H1 (cell line): ENCODE results near the gene DISC1.

Experiments
- CEBPB ChIP-seq: IDR thresholded peaks from 2 replicates; pipeline ENCODE4 v1.6.1; 2012; ENCODE audit warnings: low read depth, low read length
- CTCF ChIP-seq, 3 experiments: IDR thresholded peaks; 1 replicate in 2 of 3; 2 replicates in 1 of 3; pipeline versions ENCODE4 v1.5.1 to v1.6.1; 2011; ENCODE audit warnings: low read length in 3 of 3, mild to moderate bottlenecking in 3 of 3, inconsistent platforms in 2 of 3, low read depth in 1 of 3, moderate library complexity in 1 of 3; ENCODE audit not compliant: insufficient read depth in 1 of 3; ENCODE audit errors: control extremely low read depth in 1 of 3
- E2F6 ChIP-seq: IDR thresholded peaks from 2 replicates; pipeline ENCODE4 v1.6.1; 2012; ENCODE audit warnings: inconsistent platforms
- EP300 ChIP-seq, 2 experiments: IDR thresholded peaks; 1 replicate in 1 of 2; 2 replicates in 1 of 2; pipeline ENCODE4 v1.6.1; 2011 to 2012; ENCODE audit warnings: low read depth in 2 of 2, low read length in 2 of 2, mild to moderate bottlenecking in 2 of 2, borderline replicate concordance in 1 of 2, inconsistent platforms in 1 of 2, moderate library complexity in 1 of 2
- EZH2 ChIP-seq: fragments of 200-600 bp; sonication (generic); IDR thresholded peaks from 2 replicates; pipeline ENCODE4 v1.7.1; 2012; ENCODE audit warnings: low read depth, mild to moderate bottlenecking, moderate library complexity, low read length, inconsistent platforms; ENCODE audit not compliant: severe bottlenecking
- FOSL1 ChIP-seq: IDR thresholded peaks from 2 replicates; pipeline ENCODE4 v1.6.1; 2011; ENCODE audit warnings: mild to moderate bottlenecking, low read depth, low read length, moderate library complexity; ENCODE audit not compliant: insufficient read depth
- KDM4A ChIP-seq: IDR thresholded peaks from one replicate; pipeline ENCODE4 v1.7.1; 2012; ENCODE audit warnings: low read depth, mild to moderate bottlenecking, moderate library complexity, low read length, inconsistent platforms; ENCODE audit not compliant: severe bottlenecking
- POLR2A ChIP-seq, 2 experiments: IDR thresholded peaks; 1 replicate in 1 of 2; 2 replicates in 1 of 2; pipeline ENCODE4 v1.6.1; 2011; ENCODE audit warnings: low read depth in 2 of 2, low read length in 2 of 2, mild to moderate bottlenecking in 2 of 2; ENCODE audit errors: control extremely low read depth in 1 of 2
- SP1 ChIP-seq: IDR thresholded peaks from 2 replicates; pipeline ENCODE4 v1.6.1; 2011; ENCODE audit warnings: low read depth, low read length
- SP2 ChIP-seq: IDR thresholded peaks from 2 replicates; pipeline ENCODE4 v1.6.1; 2012; ENCODE audit warnings: mild to moderate bottlenecking, low read length, inconsistent platforms
- YY1 ChIP-seq: IDR thresholded peaks from 2 replicates; pipeline ENCODE4 v1.6.1; 2011; ENCODE audit warnings: low read depth, mild to moderate bottlenecking, low read length

GRCh38 chr1:232077809-232078208, 451.2 kb downstream of the DISC1 start:
- TF ChIP-seq CEBPB (no peak), EZH2 (no peak), SP2 (no peak), CTCF (IDR thresholded peaks at IDR 0.05; ENCODE audit: control extremely low read depth in 1 of 3, insufficient read depth in 1 of 3, low read depth in 1 of 3, low read length in 3 of 3) (no peak), E2F6 (no peak), EP300 (IDR thresholded peaks at IDR 0.05; ENCODE audit: borderline replicate concordance in 1 of 2, low read depth in 2 of 2, low read length in 2 of 2) (no peak), SP1 (no peak), KDM4A (no peak), FOSL1 (no peak), YY1 (no peak), POLR2A (IDR thresholded peaks at IDR 0.05; ENCODE audit: control extremely low read depth in 1 of 2, low read depth in 2 of 2, low read length in 2 of 2) (no peak)
